GM15510 (cell line): ENCODE measurements around the gene GLI3.

Experiments
- POLR2A ChIP-seq: IDR thresholded peaks from 3 replicates; pipeline ENCODE4 v1.6.1; 2011; ENCODE audit warnings: borderline replicate concordance; ENCODE audit not compliant: insufficient read length; ENCODE audit errors: extremely low read depth

Gene GLI3

DNA sequence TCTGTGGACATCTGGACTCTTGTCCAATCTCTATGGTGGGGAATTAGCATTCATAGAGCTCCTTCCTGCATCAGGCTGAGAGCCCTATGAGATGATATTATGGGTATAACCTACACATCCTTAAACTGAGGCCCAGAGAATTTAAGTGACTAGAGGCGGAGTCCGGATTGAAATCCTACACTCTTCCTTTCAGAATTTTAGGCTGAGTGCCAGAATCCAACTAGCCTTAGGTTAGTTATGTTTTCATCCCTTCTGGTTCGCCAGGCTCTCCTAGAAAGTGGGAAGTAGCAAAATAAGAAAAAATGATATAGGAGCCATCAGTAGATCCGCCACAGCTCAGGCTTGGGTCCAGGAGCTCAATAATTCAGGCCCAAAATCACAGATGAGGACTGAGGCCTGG, 212.5 kb downstream of the GLI3 start:
- TF ChIP-seq POLR2A, result no peak

DNA sequence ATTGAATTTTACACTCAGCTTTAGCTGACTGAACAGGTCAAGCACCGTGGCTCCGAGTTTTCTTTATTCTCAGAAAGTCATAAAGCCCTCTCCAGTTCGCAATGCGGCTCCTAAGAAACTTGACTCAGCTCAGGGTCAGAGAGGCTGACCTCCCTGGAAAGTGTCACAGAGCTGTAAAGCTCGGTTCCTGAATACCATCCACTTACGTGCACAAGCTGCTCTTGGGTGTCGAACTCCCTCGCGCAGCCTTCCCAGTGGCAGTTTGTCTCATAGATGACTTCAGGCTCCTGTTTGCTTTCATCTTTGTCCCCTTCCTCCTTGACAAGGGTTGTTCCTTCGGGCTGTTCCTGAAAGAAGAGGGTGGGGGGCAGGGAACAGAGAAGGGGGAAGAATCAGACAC, 213.7 kb downstream of the GLI3 start:
- no peak for TF ChIP-seq POLR2A

DNA sequence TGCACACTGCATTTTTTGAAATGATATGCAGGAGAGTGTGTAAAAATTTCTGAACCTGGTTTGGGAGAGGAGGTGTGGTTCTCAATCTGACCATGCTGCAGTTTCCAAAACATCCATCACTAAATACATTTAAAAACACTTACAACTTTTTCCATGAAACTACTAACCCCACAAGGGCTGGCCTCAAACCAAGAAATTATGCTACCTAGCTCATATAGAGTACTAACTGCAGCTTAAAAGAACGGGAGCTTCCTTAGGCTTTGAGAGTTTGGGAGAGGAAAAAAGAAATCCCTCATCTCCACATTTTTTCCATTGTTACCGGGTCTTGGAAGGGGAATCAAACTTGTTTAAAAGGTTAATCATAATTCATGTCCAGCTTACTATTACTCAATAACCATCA, 214.2 kb downstream of the GLI3 start:
- TF ChIP-seq POLR2A, result no peak

DNA sequence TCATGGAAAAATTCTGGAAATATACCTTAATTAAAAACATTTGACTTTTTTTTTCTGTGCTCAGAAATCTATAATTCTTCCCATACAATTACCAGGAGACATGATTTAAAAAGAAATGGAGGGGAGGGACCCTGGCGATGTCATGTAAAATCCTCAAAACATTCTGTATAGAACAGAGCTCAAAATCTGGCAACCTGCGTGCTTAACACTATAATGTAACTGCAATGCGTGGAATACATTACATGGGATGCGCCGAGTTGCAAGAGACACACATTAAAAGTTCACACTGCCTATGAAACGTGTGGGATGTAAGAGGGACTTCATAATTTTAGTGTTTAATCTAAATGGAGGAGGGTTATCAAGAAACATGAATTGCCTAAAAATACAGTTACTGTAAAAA, 215.0 kb downstream of the GLI3 start:
- no peak for TF ChIP-seq POLR2A

DNA sequence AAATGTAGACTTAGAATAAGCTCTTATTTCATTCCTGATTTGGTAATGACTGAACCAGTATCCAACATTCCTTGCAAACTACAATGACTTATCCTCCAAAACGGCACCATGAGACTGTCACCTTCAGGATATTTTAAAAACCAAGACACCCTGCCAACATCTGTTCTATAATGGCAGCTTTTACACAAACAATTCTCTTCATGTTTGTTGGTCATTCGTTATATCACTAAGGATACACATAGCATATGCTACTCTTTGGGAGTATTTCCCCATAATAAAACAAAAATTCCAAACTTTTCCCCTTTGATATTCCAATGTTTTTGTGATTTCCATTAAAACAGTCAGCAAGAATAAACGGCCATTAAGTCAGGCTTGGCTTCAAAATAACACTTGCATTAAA, 215.4 kb downstream of the GLI3 start:
- no peak for TF ChIP-seq POLR2A

DNA sequence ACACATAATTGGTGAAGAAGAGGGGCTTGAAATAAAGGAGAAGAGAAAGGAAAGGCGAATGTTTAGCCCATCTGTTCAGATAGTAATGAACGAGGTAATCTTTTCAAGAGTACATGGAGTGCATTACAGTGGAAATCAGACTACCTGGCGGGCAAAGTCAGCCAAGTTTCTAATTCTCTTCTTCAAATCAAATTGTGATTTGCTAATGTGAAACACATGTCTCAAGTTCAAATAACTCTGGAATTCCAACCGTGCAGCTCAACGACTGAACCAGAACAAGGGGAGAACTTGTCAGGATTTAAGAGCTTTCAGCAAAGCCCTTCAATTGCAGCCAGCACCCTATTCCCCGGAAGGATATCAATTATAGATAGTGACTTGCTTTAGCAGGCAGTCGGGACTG, 216.9 kb downstream of the GLI3 start:
- no peak for TF ChIP-seq POLR2A

DNA sequence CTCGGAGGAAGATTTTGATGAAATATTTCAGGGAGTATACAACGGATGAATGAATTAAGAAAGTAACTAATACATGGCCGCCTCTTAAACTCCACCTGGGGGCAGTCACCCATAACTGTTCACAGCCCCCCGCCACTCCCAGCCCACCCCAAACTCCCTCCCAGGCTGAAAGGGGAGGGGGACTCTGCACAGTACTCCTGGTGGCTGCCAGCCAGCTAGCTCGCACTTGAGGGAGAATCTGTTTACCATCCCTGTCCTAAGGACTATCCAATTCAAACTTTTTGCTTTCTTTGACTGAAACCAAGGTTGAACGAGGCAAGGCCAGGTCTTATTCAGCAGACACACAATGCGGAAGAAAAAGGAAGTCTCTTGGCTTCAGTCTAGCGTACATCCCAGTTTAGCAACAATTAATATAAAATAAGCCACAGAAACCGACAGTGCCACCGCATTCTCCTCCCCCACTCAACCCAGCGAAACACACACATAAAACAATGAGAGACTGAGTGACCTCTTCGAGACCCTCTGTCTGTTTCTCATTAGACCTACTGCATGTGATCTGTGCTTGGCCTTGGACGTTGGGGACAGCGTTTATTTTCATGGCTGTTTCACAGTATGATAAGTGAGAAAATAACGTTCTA, 219.5 kb downstream of the GLI3 start:
- TF ChIP-seq POLR2A, result no peak

DNA sequence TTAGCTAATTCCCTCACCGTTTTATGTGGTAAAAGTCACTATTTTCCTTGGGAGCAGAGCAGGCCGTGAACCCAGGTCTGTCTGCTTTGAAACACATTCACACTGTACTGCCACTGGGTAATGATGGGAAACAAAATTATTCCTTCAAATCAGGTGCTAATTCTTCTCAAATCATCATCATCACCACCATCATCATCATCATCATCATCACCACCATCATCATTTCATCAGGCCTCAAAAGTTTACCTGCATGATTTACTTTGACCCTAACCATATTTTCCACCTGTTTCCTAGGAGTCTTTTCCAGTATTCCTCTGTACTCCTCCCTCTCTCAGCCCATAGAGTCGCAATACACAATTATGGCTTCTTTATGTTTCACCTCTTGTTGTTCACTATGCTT, 220.5 kb downstream of the GLI3 start:
- no peak for TF ChIP-seq POLR2A

DNA sequence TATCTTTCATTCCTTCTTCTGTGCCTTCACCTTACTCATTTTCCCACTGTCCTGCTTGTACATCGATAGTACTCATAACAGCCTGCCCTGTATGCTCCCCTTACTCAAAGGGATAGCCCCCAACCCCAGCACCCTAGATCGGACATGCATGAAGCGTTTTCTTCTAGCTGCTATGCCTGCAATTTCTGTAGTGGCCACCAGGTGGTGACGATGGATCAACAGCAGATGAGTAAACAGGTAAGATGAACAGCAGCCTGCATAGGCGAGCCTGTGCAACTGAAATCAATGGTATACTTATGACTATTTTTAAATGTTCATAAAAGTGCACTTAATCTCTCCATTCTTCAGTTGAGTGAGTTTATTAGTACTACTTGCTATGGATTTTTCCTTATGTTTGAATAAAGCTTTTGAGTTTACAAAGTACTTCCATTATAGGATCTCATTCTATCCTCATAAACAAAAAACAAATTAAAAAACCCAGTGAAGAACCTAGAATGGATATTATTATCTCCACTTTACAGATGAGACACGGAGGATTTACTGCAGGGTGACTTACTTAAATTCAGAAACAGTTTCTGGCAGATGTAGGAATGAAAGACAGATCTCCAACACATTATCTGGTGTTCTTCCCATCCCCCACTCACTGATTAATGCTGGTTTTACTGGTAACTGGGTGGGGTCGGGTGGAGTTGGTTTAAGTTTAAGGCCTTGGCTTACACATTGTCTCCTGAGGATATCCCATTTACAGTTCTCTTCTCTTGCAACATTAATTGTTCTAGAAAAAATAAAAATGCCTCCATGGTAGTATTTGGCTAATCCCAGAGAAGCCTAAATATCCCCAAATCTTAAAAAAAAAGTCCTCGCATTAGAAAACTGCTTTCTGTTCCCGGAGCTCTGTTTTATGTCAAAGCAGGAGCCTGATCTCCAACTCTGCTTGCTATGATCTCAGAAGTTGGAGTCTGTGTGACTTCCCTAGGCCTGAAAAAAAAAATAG, 222.1 kb downstream of the GLI3 start:
- TF ChIP-seq POLR2A, result no peak

DNA sequence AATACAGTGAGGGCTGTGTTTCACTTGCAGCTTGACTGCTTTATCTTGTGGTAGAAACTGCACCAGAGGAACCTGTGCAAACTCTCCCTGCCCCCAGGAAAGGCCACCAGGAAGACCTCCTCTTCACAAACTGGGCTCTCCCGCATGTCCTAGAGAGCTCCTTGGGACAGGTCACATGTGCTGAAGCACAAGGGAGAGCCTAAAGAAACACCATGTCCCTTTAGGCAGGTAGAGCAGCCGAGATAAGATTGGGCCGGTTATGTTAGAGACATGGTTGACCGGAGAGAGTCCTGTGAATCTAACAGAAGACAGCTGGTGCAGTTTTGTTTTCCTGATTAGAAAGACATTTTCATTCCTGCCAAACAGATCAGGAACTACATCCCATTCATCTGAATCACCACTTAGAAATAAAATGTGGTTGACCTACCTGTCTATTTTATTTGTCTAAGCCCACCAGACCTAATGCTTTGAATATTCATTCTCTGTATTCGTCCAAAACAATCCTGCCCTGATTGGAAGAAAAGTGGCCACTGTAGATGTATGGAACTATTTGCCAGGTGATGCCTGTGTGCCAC, 224.1 kb downstream of the GLI3 start:
- TF ChIP-seq POLR2A, result no peak

DNA sequence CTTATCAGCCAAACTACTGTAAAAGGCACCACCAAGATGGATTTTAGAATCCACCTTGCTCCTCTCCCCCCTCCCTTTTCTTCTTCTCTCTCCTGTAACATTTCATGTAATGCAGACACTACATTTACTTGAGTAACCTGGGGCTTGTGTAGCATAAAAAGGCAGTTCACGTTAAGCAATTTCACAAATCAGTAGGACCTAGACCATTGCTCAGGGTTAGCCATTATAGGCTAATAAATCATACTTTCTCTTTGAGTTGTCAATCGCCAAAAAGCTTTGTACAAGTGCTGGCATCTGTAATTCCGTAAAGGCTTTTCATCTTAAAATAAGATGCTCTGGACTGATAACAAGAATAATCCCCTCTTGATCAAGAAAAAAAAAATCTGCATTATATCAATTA, 224.7 kb downstream of the GLI3 start:
- TF ChIP-seq POLR2A, result no peak

DNA sequence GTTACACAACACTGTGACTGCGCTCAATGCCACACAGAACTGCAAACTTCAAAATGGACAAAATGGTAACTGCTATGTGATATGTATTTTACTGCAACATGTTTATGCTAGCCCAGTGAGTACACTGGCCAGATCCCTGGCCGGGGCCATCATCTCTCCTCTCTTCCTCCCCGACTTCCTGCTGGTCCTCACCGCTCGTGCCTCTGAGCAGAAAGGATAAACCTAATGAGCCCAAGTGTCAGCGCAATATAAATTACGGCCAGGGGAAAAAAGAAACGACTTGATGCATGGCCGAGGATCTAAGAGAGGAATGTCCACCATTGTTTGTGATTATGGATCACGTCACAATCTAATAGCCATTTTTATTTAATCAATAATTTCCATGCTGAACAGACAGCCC, 225.2 kb downstream of the GLI3 start:
- TF ChIP-seq POLR2A, result no peak

DNA sequence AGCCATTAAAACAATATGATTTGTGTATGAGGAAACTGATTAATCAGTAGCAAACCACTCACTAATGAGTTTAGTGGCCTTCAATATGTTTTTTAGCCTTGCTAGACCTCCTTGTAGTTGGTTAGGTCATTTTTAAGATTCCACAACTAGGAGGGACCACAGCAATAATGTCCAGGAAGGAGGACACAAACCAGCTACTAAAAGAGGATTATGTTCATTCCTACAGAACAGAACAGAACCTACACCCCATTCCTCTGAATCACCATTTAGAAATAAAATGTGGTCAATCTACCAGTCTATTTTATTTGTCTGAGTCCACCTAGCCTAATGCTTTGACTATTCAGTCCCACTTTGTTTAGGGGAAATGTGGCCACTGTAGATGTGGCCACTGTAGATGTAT, 226.3 kb downstream of the GLI3 start:
- TF ChIP-seq POLR2A, result no peak

DNA sequence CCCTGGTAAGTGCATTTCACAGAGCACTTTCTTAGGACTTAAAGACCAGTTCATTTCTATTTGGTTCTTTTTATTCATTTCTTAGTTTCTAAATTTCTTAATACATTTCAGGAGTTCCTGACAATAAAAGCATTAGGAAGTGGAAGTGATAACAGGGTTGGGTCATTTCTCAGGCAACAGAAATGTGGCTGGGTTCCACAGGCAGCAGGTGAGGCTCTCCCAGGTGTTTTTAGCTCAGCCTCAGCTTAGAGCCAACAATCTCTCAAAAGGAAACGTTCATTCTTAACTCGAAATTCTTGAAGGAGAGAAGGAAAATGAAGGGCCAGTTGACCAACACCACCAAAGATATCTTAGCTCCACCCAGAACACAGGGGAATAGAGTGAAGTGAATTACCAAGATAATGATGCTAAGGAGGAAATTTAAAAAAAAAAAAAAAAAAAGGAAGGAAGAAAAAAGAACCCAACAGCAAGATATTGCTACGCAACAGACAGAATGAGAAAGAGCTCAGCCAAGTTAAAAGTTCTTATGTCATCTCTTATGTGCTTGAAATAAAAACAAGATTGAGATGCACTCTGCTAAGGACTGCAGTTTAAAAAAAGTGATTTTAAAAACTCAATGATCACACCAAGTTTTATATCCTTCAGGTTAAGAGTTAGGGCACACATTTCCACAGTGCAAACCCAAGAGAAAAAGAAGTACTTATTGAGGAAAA, 230.1 kb downstream of the GLI3 start:
- no peak for TF ChIP-seq POLR2A

DNA sequence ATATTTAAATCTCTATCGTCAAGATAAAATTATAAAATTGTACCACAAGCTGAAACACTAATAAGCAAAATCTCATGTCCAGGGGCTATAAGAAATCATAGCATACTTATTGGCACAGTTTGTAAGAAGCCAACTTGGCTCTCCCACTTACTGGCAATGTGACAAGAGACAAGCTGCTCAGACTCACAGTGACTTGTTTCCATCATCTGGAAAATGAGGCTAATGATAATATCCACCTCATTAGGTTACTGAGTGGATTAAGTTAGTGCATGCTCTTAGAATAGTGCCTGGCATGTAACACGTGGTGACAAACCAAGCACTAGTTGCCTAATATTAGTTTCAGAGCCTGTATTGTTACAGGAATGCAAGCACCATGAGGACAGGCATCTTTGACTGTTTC, 234.4 kb downstream of the GLI3 start:
- no peak for TF ChIP-seq POLR2A
